Psoas muscle (tissue), 8 donors: ENCODE measurements around the gene GALNT9. TPM values are rescaled to one million over a fixed set of nuclear protein-coding genes. Genes with fewer than 3 reads are reported as not detected.

Experiments
- ATAC-seq, 4 donors: fragments of 200-7000 bp; cut with Tn5 transposase; one replicate each; pipeline ENCODE4 v1.9.1; 2020; ENCODE audit warnings: moderate library complexity in 3 of 4, mild to moderate bottlenecking in 2 of 4
- DNase-seq, 2 donors: peaks; one replicate each; pipeline ENCODE4 v3.0.0-alpha.2; 2020
- H3K27ac ChIP-seq: fragments of 200-600 bp; one replicate; pipeline ENCODE4 v1.8.0; 2022
- H3K27me3 ChIP-seq, 3 donors: fragments of 200-600 bp in 1 of 3; one replicate each; pipeline versions ENCODE4 v1.6.1 to v1.8.0; 2013 to 2022; ENCODE audit warnings: low read length in 2 of 3, mild to moderate bottlenecking in 2 of 3, moderate library complexity in 1 of 3; ENCODE audit not compliant: insufficient read depth in 3 of 3
- H3K36me3 ChIP-seq, 2 donors: fragments of 200-600 bp in 1 of 2; one replicate each; pipeline versions ENCODE4 v1.6.1 to v1.8.0; 2013 to 2022; ENCODE audit warnings: low read depth in 1 of 2, mild to moderate bottlenecking in 1 of 2, moderate library complexity in 1 of 2; ENCODE audit not compliant: insufficient read depth in 1 of 2
- H3K4me1 ChIP-seq: fragments of 200-600 bp; one replicate; pipeline ENCODE4 v1.8.0; 2022
- H3K4me3 ChIP-seq: fragments of 200-600 bp; one replicate; pipeline ENCODE4 v1.8.0; 2022; ENCODE audit warnings: mild to moderate bottlenecking
- H3K9me3 ChIP-seq: fragments of 200-600 bp; one replicate; pipeline ENCODE4 v1.8.0; 2022
- CTCF ChIP-seq: fragments of 200-600 bp; IDR thresholded peaks from one replicate; pipeline ENCODE4 v1.8.0; 2022; ENCODE audit warnings: antibody characterized with exemption
- WGBS, 3 donors: extraction: QIAGEN DNeasy Blood & Tissue Kit; methylation state at CpG; one replicate each; pipeline versions ENCODE4 v1.1.6 to v1.1.7; 2013; 5-methylcytosine and 5-hydroxymethylcytosine counted together
- intact Hi-C, 2 donors: fragments of 100-400 bp; cut with DNase I; formaldehyde crosslinking; loops; one replicate each; pipeline versions ENCODE4 v1.11.0 to v1.14.2; 2022
- polyA plus RNA-seq, 3 donors: library from polyadenylated mRNA; stranded (reverse); fragments of 200-250 nt; gene quantifications; one replicate each; pipeline ENCODE4 v1.2.3, GENCODE V29; 2013
- total RNA-seq, 4 donors: library from RNA; stranded (reverse); fragmentation: NEBNext Ultra II Directional in 2 of 4; extraction: Animal tissue kit (Norgen Biotek cat#: 25700) in 2 of 4; gene quantifications; one replicate each; pipeline versions ENCODE4 v1.2.1 to v1.2.4, GENCODE V29; 2021 to 2023
- donor health status: healthy with polysubstance abuse.
- donor health status: DM: no; HTN: no; CAD: no; lungs with moderate emphysema.
- donor health status: Bipolar disorder and iron deficiency.
- donor health status: healthy.
- donor health status: DM: yes; HTN: yes; CAD: no.
- donor health status: DM: no; HTN: no; CAD: no.
- donor health status: DM: no; HTN: no; CAD: no.
- donor health status: DM: yes; HTN: yes; CAD: no.

Gene GALNT9
- total and polyA plus RNA-seq, 7 donors = 0.01 to 0.21 (median 0.08) TPM; not detected in 4

- H3K27me3 ChIP-seq = peaks cover 0 to 36% (median 13%) of the 10 kb centered on the region in 3 donors
- DNase-seq (peak; percentile 2 to 23), ATAC-seq (no peak)
- no peak for TF ChIP-seq CTCF
- intact Hi-C loops = no loop called here
- 57 to 68% (median 66%) methylated on average over 18 to 20 of the region's 20 CpGs for WGBS, 3 donors
- no peak overlapping the region for H3K27ac ChIP-seq
- H3K4me1 ChIP-seq = no peaks in the 10 kb centered on the region
- H3K4me3 ChIP-seq = no peak overlapping the region
- peaks cover 12% of the 10 kb centered on the region for H3K9me3 ChIP-seq
- no peaks in the 10 kb centered on the region for H3K36me3 ChIP-seq
These were observed 13.4 kb downstream of the GALNT9 start for GRCh38 chr12:132315951-132316350.

GRCh38 chr12:132315507-132315906, 13.9 kb downstream of the GALNT9 start:
- 83 to 86% (median 84%) methylated on average over 19 of the region's 19 CpGs for WGBS, 3 donors
- DNase-seq (peak; percentile 3 to 42), ATAC-seq (no peak)

GRCh38 chr12:132314516-132315233, 14.7 kb downstream of the GALNT9 start:
- peak in 1 of 2 donors; percentile 26 for DNase-seq
- no peaks in the 10 kb centered on the region for H3K4me1 ChIP-seq
- H3K27ac ChIP-seq = no peak overlapping the region
- TF ChIP-seq CTCF = no peak
- WGBS, 3 donors = 54 to 67% (median 57%) methylated on average over 26 of the region's 26 CpGs
- intact Hi-C loops = no loop called here
- no peak for ATAC-seq
- peaks cover 0 to 25% (median 12%) of the 10 kb centered on the region in 3 donors for H3K27me3 ChIP-seq
- H3K9me3 ChIP-seq = peaks cover 15% of the 10 kb centered on the region
- H3K4me3 ChIP-seq = no peak overlapping the region
- no peaks in the 10 kb centered on the region for H3K36me3 ChIP-seq

More at GRCh38 chr12:132315507-132315906, 13.9 kb downstream of the GALNT9 start:
- TF ChIP-seq CTCF = no peak
- H3K4me1 ChIP-seq = no peaks in the 10 kb centered on the region
- H3K27me3 ChIP-seq = peaks cover 0 to 32% (median 13%) of the 10 kb centered on the region in 3 donors
- H3K27ac ChIP-seq = no peak overlapping the region
- no peaks in the 10 kb centered on the region for H3K36me3 ChIP-seq
- intact Hi-C loops = no loop called here
- no peak overlapping the region for H3K4me3 ChIP-seq
- H3K9me3 ChIP-seq = peaks cover 15% of the 10 kb centered on the region

GRCh38 chr12:132314035-132314434, 15.4 kb downstream of the GALNT9 start:
- no peak for DNase-seq
- peaks cover 15% of the 10 kb centered on the region for H3K9me3 ChIP-seq
- H3K36me3 ChIP-seq = no peaks in the 10 kb centered on the region
- no peak overlapping the region for H3K4me3 ChIP-seq
- intact Hi-C loops = no loop called here
- TF ChIP-seq CTCF = no peak
- 96 to 98% (median 96%) methylated on average over 2 of the region's 2 CpGs for WGBS, 3 donors
- H3K27me3 ChIP-seq = peaks cover 0 to 20% (median 9%) of the 10 kb centered on the region in 3 donors
- ATAC-seq = no peak
- H3K27ac ChIP-seq = no peak overlapping the region
- no peaks in the 10 kb centered on the region for H3K4me1 ChIP-seq
